Keratinocyte (primary cell): ENCODE data around the gene LAMC3.

Experiments
- CTCF ChIP-seq, 3 experiments: IDR thresholded peaks in 1 of 3; conservative IDR thresholded peaks in 1 of 3; optimal IDR thresholded peaks in 1 of 3; 2 replicates in 2 of 3; 3 replicates in 1 of 3; pipeline versions ENCODE3 to v1.5.1; 2011; ENCODE audit warnings: low read length in 3 of 3, mild to moderate bottlenecking in 3 of 3, moderate library complexity in 2 of 3, control low read depth in 1 of 3, inconsistent platforms in 1 of 3; ENCODE audit not compliant: insufficient read depth in 2 of 3; ENCODE audit errors: extremely low read depth in 1 of 3
- EZH2 ChIP-seq: IDR thresholded peaks from one replicate; pipeline ENCODE4 v1.6.1; 2012; ENCODE audit warnings: inconsistent platforms, mild to moderate bottlenecking, low read length, moderate library complexity

GRCh38 chr9:131015876-131016397 lies 7.0 kb downstream of the LAMC3 start:
- TF ChIP-seq CTCF (optimal IDR thresholded peaks at IDR 0.05 in 1 of 3, IDR thresholded peaks at IDR 0.05 in 1 of 3, conservative IDR thresholded peaks at IDR 0.05 in 1 of 3; ENCODE audit: extremely low read depth in 1 of 3, insufficient read depth in 2 of 3, low read length in 3 of 3) (no peak), EZH2 (no peak)
